Activated CD8-positive, alpha-beta memory T cell treated with anti-CD3 and anti-CD28 coated beads for 36 hours (primary cell): ENCODE results near the gene CLMP. TPM values are rescaled to one million over a fixed set of nuclear protein-coding genes. Genes with fewer than 3 reads are reported as not detected.
"Not testable (repeated sequence)": the region's sequence is repeated elsewhere in the genome, so short reads cannot be mapped to it uniquely, and the experiment has no call there.

Experiments
- CTCF ChIA-PET: fragments of 350-600 bp; sonication (Branson Sonifier 250); formaldehyde crosslinking; loops from one replicate; lab custom pipeline; 2021; ENCODE audit warnings: antibody characterized with exemption; lab: Charles Lee
- POLR2A ChIA-PET: fragments of 350-600 bp; sonication (Branson Sonifier 250); formaldehyde crosslinking; loops from one replicate; lab custom pipeline; 2021; ENCODE audit warnings: antibody characterized with exemption; lab: Charles Lee
- total RNA-seq, 2 experiments: library from RNA; stranded (reverse); gene quantifications; one replicate each; pipeline ENCODE4 v1.2.3, GENCODE V29; 2021

The CLMP gene
- total RNA-seq, 2 experiments from 2014 or later, result not detected

DNA sequence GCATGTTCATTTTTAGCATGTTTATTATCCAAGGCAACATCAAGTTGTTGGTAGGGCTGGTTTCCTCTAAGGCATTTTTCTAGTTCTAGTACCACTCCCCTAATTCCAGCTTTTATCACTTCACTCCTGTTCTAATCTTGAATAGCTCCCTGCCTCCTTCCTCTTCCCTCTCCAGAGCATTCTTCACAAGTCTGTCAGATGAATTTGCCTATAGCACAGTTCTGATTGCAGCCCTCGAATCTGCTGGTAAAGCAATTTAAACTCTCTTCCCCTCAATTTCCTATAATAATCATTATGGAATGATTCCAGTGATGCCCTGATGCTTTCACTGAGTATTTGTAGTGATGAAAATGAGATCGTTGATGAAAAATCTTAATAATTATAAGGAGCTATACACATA, 43.3 kb downstream of the CLMP start:
- ChIA-PET CTCF (no interaction called here), POLR2A (no interaction called here)

DNA sequence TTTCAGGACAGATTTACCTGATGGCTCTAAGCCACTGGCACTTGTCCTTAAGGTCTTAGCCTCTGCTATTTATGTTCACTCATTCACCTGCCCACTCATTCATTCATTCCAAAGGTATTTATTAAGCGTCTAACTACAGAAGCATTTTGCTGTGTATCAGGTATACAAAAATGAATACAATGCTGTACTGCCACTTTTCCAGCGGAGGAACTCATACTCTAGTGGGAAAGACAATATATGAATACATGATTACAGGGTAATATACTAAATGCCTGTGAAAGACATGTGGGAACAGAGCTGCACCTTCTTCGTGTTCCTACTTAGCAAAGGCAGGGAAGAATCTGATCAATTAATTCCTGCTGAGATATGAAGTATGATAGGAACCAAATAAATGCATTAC, 43.7 kb downstream of the CLMP start:
- CTCF ChIA-PET, result no interaction called here

DNA sequence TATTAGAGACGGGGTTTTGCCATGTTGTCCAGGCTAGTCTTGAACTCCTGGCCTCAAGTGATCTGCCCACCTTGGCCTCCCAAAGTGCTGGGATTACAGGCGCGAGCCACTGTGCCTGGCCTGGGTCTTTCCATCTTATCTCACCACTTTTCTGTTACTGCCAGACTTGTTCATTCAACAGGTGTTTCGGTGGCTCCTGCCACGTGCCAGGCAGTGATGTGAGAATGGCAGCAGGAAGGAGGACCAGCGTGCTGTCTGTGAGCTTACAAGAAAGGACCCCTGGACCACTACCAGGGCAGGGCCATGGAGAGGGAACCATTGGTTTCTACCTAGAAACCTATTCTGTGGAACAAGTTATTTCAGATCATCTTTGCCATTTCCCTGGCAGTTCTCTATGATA, 44.2 kb downstream of the CLMP start:
- POLR2A ChIA-PET, result no interaction called here

More for the DNA sequence above, 43.7 kb downstream of the CLMP start:
- POLR2A ChIA-PET, result no interaction called here

DNA sequence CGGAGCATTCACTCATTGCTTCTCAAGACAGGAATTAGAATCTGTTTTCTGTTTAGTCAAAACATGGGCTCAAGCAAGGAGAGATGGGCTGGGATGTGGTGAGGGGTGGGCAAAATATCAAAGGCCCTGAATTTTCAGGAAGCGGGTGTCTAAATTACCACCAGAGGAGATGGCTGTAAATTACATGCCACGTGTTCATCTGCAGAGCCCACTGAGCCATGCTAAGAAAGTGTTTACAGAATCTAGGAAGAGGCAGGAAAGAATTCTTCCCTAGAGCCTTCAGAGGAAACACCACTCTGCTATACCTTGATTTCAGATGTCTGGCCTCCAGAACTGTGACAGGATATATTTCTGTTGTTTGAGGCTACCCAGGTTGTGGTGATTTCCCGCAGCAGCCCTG, 46.1 kb downstream of the CLMP start:
- ChIA-PET CTCF (no interaction called here), POLR2A (no interaction called here)

More for the DNA sequence above, 44.2 kb downstream of the CLMP start:
- CTCF ChIA-PET, result no interaction called here

DNA sequence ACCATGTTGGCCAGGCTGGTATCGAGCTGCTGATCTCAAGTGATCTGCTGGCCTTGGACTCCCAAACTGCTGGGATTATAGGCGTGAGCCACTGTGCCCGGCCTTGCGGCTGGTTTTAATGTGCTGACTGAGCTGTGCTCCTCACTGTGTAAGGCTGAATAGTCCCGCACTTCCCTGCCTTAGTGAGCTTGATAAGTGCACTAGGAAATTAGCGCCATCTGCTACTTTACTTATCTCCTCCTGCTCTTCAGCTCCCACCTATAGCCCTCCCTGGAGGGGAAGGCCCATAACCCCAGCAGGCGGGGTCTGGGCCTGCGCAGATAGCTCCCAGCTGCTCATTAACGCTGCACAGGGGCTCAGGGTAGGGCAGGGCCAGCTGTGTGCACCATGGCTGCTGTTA, 49.4 kb downstream of the CLMP start:
- CTCF ChIA-PET, result interaction anchor here (1.1 kb wide), 1 partner anchor 33 kb away, joined by 4 read pairs; no protein-coding TSS in a partner anchor
- POLR2A ChIA-PET, result no interaction called here

DNA sequence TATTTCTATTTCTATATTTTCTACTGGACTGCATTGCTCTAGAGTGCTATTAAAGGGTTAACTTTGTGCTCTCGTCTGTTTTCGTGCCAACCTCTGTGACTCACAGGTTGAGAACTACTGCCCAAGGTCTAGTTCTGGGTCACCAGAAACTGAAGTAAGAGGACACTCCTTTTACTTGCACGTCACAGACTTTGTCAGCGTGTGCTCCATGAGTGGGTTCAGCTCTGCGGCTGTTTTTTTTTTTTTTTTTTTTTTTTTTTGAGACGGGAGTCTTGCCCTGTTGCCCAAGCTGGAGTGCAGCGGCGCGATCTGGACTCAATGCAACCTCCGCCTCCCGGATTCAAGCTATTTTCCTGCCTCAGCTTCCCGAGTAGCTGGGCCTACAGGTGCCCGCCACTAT, 49.8 kb downstream of the CLMP start:
- POLR2A ChIA-PET, result no interaction called here

DNA sequence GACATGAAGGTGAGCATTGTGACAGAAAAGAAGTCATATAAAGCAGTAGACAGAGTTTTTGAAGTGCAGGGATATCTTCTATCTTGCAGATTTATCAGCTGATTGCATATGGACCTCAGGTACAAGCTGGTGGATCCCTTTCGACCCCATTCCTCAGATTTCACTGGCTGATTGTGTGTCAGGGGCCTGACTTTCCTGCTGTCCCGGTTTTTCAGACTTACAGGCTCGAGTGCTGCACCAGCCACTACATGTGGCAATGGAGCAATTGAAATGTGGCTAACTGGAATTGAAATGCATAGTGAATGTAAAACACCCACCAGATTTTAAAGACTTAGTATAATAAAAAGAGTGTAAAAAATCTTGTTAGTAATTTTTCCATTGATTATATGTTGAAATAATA, 50.3 kb downstream of the CLMP start:
- POLR2A ChIA-PET, result no interaction called here
- CTCF ChIA-PET, result no interaction called here

More for the DNA sequence above, 49.8 kb downstream of the CLMP start:
- CTCF ChIA-PET, result interaction anchor here (1.1 kb wide), 1 partner anchor 33 kb away, joined by 4 read pairs; no protein-coding TSS in a partner anchor

DNA sequence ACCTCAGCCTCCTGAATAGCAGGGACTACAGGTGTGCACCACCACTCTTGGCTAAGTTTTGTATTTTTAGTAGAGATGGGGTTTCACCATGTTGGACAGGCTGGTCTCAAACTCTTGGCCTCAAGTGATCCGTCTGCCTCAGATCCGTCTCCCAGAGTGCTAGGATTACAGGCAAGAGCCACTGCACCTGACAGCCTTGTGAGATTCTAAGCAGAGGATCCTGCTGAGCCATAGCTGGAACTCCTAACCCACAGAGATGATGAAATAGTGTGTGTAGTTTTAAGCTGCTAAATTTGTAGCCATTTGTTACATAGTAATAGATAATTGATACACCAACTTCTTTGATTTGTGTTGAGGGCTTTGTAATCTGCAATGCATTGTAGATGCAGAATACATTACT, 51.1 kb downstream of the CLMP start:
- ChIA-PET CTCF (interaction anchor here (0.5 kb wide), 1 partner anchor 35 kb away, joined by 5 read pairs; no protein-coding TSS in a partner anchor), POLR2A (no interaction called here)

DNA sequence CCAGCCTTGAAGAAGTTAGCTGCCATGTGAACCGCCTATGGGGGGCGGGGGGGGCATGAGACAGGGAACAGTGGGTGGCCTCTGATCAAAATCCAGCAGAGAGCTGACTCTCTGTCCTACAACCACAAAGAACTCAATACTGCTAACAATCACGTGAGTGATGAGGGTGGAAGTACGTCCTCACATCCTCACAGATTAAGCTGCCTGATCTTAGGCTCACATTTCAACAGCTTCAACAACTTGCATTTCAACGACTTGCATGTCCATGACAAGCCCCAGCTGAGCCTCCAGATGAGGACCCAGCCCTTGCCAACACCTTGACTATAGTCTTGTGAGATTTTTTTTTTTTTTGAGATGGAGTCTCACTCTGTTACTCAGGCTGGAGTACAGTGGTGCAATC, 51.6 kb downstream of the CLMP start:
- CTCF ChIA-PET, result interaction anchor here (0.5 kb wide), 1 partner anchor 34 kb away, joined by 5 read pairs; no protein-coding TSS in a partner anchor

DNA sequence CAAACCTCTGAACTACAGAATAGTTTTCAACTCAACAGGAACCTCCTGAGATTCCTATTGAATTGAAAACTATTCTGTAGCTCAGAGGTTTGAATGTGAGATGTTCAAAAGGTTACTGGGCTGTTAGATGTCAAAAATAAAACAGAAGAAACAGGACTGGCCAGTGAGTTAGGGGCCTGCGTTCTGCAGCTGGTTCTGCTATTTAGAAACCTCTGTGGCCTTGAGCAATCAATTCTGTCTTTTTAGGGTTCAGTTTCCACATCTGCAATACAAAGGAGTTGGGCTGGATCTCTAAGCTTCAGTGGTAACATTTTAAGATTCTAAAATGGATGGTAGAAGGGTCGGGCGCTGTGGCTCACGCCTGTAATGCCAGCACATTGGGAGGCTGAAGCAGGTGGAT, 55.8 kb downstream of the CLMP start:
- ChIA-PET CTCF (no interaction called here), POLR2A (no interaction called here)

More for the DNA sequence above, 51.6 kb downstream of the CLMP start:
- POLR2A ChIA-PET, result no interaction called here

DNA sequence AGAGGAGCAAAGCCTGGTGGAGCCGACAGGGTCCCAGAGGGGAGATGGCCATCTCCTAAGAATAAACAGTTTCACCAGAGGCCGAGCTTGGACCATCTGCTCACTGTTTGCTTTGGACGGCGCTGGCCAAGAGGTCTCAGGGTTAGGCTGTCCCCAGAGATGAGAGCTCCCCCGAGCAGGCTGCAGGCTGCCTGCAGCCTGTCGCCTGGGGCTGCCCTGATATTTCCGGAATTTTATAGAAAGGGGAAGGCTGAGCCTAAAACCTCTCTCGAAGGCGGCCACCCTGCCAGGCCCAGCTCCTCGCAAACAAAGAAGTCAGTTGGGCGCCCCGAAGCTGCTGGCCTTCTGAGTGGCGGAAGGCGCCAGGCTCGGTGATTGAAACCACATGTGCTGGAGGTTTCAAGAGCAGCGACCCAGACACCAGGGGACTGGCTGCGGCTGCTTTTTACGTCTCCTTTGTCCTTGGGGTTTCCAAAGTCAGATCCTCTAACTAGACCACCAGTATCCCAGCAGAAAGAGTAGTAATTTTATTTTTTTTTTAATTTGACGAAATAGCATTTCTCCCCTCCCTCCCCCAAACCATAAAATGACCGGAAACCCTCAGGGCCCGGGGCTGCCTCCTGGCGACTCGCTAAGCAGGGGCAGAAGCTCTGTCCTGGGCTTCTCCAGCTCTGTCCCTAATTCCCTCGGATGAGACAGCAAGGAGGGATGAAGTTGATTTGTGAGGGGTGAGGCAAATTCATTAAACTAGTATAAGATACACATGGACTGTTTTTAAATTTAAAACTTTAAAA, 57.4 kb downstream of the CLMP start:
- POLR2A ChIA-PET, result no interaction called here
- CTCF ChIA-PET, result no interaction called here

DNA sequence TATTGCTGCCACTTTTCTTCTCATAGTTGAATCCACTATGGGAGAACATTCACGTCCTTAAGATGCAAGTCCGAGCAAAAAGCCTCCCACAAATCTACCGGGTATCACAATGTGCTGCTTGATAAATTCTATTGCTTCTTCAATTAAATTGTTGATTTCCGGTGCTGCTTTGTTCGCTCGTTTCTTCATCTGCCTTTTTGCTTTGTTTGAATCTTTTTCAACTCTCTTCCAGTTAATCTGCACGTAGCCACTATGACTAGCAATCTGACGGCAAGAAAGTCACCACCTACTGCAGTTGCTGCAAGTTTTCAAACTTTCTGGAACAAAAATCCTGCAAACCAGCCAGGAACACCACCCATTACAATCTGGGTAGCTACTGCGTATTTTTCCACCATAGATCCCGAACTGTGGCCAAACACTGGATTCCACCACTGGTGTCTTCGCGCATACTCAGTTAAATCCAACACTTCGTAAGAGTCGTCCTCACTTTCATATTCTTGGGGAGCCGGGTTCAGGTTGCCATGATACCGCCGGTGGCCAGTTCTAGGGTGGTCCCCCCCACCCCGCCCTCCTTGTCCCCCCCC, 59.1 kb downstream of the CLMP start:
- ChIA-PET CTCF (no interaction called here), POLR2A (no interaction called here)

DNA sequence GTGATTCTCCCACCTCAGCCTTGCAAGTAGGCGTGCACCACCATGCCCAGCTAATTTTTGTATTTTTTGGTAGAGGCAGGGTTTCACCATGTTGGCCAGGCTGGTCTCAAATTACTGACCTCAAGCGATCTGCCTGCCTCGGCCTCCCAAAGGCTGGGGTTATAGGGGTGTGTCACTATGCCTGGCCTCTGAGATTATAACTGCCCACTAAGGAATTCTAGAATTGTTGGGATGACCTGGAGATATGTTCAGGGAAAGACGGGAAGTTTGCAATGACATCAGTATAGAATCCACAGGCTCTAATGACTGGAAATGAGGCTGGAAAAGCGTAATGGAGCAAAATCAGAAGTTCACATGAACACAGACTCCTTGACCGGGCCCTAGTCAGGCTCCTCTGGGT, 62.2 kb downstream of the CLMP start:
- ChIA-PET CTCF (no interaction called here), POLR2A (no interaction called here)

DNA sequence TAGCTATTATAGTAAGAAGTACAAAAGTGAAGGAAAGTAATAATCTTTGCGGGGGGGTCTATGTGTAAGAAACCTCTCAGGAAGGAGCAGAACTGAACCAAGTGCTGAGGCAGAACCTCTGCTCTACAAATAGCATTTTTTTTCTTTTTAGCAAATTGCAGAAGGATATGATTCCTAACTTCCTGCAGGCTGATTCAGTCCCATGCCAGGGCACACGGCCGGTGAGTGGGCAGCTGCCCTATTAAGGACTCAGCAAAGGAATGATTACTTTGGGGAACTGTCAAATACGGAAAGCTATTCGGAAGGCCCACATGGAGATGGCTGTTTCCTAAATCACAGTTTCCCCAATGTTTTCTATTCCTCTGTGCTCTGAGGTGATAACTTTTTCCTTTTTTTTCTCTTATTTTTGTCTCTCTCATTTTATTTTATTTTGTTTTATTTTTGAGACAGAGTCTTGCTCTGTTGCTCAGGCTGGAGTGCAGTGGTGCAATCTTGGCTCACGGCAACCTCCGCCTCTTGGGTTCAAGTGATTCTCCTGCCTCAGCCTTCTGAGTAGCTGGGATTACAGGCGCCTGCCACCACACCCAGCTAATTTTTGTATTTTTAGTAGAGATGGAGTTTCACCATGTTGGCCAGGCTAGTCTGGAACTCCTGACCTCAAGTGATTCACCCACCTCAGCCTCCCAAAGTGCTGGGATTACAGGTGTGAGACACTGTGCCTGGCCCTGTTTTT, 62.8 kb downstream of the CLMP start:
- POLR2A ChIA-PET, CTCF ChIA-PET: not testable (repeated sequence)

DNA sequence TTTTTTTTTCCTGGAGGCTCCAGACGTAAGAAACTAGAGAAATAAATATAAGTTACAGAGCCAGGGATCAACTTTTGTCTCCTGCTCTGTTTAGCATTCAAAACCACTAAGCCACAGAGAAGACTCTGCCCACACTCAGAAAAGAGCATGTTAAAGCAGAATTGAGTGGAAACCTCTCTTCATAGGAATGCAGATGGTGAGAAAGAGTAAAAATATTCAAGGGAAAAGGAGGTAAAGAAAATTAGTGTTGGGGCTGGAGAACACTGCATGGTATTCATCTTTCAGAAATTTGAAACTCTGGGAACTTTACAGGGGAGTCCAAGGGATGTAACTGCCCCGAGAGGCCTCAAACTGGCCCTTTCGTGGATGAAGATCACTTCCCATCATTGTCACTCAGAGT, 65.1 kb downstream of the CLMP start:
- ChIA-PET CTCF (no interaction called here), POLR2A (no interaction called here)

DNA sequence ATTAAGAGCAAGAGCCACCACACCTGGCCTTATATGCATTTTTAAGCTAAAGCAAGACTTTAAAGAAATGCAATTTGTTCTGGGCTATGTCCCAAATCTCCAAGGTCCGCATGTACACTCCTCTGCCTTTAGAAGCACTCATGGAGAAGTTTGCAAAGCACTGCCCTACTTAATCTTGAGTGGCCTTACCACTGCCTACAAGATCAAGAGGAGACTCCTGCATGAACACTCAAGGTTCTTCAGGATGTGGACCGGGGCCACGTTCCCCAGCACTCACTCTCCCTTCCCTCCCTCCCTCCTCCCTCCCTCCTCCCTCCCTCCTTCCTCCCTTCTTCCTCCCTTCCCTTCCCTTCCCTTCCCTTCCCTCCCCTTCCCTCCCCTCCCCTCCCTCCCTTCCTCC, 69.9 kb downstream of the CLMP start:
- POLR2A ChIA-PET, result no interaction called here
- CTCF ChIA-PET, result no interaction called here

DNA sequence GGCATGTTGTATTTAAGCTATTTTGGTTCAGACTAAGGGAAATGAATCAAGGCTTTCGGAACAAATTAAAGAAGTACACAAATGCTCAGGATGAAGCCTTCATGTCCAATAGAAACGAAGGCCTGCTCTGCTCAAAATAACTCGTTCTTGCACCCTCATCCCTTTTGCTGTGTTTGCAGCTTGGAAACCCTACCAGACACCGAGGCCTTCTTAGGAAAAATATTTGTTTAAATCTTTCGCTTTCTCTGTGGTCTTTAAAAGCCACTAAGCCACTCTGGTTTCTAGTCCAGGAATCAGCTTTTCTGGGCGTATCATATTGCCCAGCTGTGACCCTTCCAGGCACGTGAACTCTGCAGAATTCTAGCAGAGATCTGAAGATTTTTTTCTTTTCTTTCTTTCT, 72.2 kb downstream of the CLMP start:
- CTCF ChIA-PET, result interaction anchor here (0.6 to 1.5 kb wide), 4 partner anchors 12 to 254 kb away, joined by 3 to 6 read pairs (median 3); no protein-coding TSS in a partner anchor
- POLR2A ChIA-PET, result no interaction called here

DNA sequence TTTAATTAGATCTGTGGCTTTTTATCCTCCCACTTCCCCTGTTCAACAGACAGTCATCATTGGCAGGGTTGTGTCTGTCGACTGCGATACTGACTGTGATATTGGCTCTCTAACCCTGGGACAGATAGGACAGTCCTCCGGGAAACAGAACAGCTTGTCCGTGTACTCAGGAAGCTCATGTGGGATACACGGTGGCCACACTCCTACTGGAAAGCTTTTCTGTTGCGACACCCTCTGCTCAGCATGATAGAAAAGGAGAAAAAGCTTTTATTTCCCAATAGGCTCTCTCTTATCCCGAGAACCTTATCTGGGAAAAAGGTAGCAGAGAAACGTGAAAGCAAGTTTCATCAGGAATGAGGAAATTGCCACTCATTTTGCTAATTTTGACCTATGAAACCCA, 72.7 kb downstream of the CLMP start:
- ChIA-PET CTCF (interaction anchor here (0.6 to 1.5 kb wide), 3 partner anchors 11 to 165 kb away, joined by 3 to 6 read pairs (median 3); no protein-coding TSS in a partner anchor), POLR2A (no interaction called here)

DNA sequence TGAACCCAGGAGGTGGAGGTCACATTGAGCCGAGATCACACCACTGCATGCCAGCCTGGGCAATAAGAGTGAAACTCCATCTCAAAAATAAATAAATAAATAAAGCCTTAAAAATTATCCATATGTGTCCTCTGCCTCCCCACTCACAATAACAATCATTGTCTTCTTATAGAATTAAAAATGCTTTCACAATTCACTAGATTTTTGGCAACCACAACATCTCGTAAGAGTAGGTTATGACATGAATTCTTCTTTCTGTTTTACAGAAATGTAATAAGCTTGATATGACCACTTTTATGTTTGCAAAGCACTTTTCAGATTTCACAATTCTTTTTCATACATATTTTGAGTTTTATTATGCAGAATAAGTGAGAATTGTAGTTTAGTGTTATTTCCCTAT, 78.6 kb downstream of the CLMP start:
- POLR2A ChIA-PET, result no interaction called here
- CTCF ChIA-PET, result no interaction called here

DNA sequence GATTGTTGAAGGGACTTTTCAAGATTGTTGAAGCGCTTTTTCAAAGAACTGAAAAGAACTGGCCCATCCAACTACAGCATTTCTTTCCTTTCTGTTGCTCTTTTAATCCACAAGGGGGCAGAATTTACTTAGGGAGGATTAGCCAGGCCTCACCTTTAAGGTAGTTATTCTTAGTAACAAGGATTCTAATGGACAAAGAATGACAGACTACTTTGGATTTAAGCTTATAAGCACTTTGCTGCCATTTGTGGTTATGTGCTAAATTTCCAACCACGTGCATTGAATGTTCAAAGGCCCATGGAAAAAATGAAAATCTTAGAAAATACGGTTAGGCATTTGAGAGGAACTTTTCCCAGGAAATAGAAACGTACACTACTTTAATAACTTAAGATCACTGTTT, 83.6 kb downstream of the CLMP start:
- POLR2A ChIA-PET, result no interaction called here

More for the DNA sequence above, 83.6 kb downstream of the CLMP start:
- CTCF ChIA-PET, result interaction anchor here (0.6 to 4.7 kb wide), 11 partner anchors 8 to 150 kb away, joined by 3 to 40 read pairs (median 4); no protein-coding TSS in a partner anchor
